ENCODE data around the gene ITGB5.

DNA sequence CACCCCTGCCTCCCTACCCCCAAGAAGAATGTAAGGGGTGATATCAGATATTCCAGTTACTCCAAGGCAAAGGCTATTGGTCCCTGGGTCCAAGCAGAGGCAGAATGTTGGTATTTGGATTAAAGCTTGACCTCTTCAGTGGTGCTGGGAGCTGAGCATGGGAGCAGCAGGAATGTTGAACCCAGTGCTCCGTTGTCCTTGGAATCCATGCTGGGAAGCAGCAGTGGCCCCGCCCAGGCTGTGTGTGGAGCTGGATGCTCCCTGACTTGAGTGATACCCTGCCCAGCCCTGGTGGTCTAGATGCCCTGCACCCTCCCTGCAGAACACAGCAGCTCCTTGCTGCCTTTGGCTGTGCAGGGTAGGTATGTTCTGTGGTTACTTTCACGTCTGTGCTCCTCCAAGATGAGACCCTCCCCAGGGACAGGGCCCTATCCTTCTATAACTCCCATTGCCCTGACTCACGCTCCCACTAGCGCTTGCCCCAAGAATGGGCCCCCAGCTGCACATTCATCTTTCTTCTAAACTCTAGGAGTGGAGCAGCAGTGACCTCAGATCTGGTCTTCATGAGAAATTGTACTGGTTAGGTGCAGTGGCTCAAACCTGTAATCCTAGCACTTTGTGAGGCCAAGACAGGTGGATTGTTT lies 121.8 kb downstream of the ITGB5 start:
- TF ChIP-seq, protein P1, sequence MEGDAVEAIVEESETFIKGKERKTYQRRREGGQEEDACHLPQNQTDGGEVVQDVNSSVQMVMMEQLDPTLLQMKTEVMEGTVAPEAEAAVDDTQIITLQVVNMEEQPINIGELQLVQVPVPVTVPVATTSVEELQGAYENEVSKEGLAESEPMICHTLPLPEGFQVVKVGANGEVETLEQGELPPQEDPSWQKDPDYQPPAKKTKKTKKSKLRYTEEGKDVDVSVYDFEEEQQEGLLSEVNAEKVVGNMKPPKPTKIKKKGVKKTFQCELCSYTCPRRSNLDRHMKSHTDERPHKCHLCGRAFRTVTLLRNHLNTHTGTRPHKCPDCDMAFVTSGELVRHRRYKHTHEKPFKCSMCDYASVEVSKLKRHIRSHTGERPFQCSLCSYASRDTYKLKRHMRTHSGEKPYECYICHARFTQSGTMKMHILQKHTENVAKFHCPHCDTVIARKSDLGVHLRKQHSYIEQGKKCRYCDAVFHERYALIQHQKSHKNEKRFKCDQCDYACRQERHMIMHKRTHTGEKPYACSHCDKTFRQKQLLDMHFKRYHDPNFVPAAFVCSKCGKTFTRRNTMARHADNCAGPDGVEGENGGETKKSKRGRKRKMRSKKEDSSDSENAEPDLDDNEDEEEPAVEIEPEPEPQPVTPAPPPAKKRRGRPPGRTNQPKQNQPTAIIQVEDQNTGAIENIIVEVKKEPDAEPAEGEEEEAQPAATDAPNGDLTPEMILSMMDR (conservative IDR thresholded peaks at IDR 0.05 in 1 of 2, IDR thresholded peaks at IDR 0.05 in 1 of 2; ENCODE audit: extremely low read depth in 1 of 2, insufficient read depth in 1 of 2, low read depth in 1 of 2, low read length in 2 of 2) = no peak
- TF ChIP-seq EZH2 (IDR thresholded peaks at IDR 0.05; ENCODE audit: borderline replicate concordance, low read length) = no peak
